BE2C (cell line): ENCODE data around the gene NFATC4.
"Not testable (repeated sequence)": the region's sequence is repeated elsewhere in the genome, so short reads cannot be mapped to it uniquely, and the experiment has no call there.

Experiments used
- DNase-seq: peaks from one replicate; pipeline ENCODE4 v3.0.0-alpha.2; 2020
- H3K27me3 ChIP-seq: fragments of 250-450 bp; sonication (Bioruptor Pico); 2 replicates; pipeline ENCODE4 v1.5.1; 2020; ENCODE audit warnings: mild to moderate bottlenecking
- H3K36me3 ChIP-seq: fragments of 250-450 bp; sonication (Bioruptor Pico); 2 replicates; pipeline ENCODE4 v1.5.1; 2020; ENCODE audit warnings: mild to moderate bottlenecking
- H3K4me1 ChIP-seq: fragments of 250-450 bp; sonication (Bioruptor Pico); 2 replicates; pipeline ENCODE4 v1.5.1; 2020
- H3K4me3 ChIP-seq: 2 replicates; pipeline ENCODE4 v1.5.1; 2011; ENCODE audit warnings: low read depth, low read length
- H3K9me3 ChIP-seq: fragments of 250-450 bp; sonication (Bioruptor Pico); 2 replicates; pipeline ENCODE4 v1.5.1; 2020
- TF ChIP-seq, protein P1 (sequence below): IDR thresholded peaks from 2 replicates; pipeline ENCODE4 v1.5.1; 2012; ENCODE audit warnings: mild to moderate bottlenecking, low read depth, low read length

NFATC4 gene

DNA sequence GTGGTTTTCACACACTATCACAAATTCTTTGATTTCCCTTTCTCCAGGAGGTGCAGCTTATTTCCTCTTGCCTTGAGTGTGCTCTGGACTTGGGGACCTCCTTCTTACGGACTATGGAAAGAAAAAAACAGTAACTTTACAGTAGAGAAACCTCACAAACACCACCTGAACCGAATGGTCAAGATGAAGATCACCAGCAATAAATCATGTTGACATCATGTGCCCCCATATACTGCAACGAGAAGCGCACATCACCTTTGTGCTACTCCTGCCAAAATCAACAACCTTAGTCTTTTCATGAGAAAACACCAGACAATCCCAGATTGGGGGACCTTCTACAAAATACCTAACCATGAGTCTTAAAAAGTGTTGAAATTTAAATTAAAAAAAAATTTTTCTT, 17.5 kb downstream of the NFATC4 start:
- no peaks in the 10 kb centered on the region for H3K36me3 ChIP-seq
- H3K9me3 ChIP-seq = no peaks in the 10 kb centered on the region
- peaks cover 6% of the 10 kb centered on the region; the same call in 1 of the 2 replicates for H3K4me1 ChIP-seq

DNA sequence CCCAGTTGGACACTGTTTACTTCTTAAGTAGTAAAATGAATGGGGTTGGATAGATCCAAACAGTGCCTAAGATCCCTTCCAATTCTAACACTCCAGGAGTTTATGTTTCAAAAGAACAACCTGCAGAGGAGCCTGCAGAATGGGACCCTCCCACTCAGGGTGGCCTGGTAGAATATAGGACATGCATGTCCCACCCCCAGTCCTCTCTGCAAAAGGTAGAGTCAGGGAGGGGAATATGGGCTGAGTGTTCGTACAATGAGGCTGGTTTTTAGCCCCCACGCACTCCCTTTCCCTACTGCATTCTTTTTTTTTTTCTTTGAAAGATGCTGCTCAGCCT, 19.0 kb downstream of the NFATC4 start:
- H3K4me1 ChIP-seq = no peaks in the 10 kb centered on the region; the same call in 1 of the 2 replicates
- no peaks in the 10 kb centered on the region for H3K9me3 ChIP-seq
- TF ChIP-seq, protein P1, sequence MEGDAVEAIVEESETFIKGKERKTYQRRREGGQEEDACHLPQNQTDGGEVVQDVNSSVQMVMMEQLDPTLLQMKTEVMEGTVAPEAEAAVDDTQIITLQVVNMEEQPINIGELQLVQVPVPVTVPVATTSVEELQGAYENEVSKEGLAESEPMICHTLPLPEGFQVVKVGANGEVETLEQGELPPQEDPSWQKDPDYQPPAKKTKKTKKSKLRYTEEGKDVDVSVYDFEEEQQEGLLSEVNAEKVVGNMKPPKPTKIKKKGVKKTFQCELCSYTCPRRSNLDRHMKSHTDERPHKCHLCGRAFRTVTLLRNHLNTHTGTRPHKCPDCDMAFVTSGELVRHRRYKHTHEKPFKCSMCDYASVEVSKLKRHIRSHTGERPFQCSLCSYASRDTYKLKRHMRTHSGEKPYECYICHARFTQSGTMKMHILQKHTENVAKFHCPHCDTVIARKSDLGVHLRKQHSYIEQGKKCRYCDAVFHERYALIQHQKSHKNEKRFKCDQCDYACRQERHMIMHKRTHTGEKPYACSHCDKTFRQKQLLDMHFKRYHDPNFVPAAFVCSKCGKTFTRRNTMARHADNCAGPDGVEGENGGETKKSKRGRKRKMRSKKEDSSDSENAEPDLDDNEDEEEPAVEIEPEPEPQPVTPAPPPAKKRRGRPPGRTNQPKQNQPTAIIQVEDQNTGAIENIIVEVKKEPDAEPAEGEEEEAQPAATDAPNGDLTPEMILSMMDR = no peak
- H3K36me3 ChIP-seq = no peaks in the 10 kb centered on the region
- DNase-seq = no peak
- no peaks in the 10 kb centered on the region; the same call in 1 of the 2 replicates for H3K27me3 ChIP-seq
- no peak overlapping the region for H3K4me3 ChIP-seq

More for the DNA sequence above, 17.5 kb downstream of the NFATC4 start:
- Histone ChIP-seq H3K27me3 (no peaks in the 10 kb centered on the region; the same call in 1 of the 2 replicates), H3K4me3 (no peak overlapping the region)
- TF ChIP-seq, protein P1 = no peak
- no peak for DNase-seq

DNA sequence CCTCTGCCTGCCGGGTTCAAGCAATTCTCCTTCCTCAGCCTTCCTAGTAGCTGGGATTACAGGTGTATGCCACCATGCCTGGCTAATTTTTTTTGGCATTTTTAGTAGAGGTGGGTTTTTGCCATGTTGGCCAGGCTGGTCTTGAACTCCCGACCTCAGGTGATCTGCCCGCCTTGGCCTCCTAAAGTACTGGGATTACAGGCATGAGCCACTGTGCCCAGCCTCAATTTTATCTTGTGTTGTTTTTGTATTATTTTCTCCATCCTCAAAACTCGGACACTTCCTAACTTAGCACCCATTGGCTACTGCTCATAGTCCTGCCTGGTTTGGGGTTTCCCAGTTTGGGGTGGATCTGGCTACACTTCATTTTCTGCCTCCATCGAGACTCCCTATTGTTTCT, 19.6 kb downstream of the NFATC4 start:
- H3K4me3 ChIP-seq, H3K27me3 ChIP-seq, H3K36me3 ChIP-seq, H3K9me3 ChIP-seq, H3K4me1 ChIP-seq, DNase-seq: not testable (repeated sequence)

DNA sequence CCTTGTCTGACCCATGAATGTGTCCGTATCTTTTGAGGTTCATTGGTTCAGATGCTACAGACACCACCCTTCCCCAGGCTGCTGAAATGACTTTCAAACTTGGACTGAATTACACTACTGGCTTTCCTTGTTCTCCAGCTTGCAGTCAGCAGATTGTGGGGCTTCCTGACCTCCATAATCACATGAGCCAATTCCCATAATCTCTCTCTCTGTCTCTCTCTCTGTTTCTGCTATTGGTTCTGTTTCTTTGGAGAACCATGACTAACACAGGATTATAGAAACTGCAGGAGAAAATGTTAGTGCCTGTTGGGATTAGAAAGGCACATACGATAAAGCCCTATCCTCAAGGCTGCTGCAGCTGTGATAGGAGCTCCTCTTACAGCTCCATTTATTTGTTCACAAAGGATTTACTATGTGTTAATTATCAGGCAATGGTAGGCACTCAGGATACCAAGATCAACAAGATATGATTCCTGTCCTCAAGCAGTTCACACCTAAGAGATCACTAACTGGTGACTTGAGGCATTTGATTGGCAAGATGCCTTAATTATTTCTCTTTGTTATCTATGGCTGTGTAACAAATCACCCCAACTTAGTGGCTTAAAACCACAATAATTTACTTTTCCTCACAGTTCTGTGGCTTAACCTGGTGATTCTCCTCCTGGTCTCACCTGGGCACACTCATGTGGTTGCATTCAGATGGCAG, 20.6 kb downstream of the NFATC4 start:
- H3K4me1 ChIP-seq = no peaks in the 10 kb centered on the region
- H3K9me3 ChIP-seq = no peaks in the 10 kb centered on the region
- no peak overlapping the region for H3K4me3 ChIP-seq
- no peaks in the 10 kb centered on the region; the same call in 1 of the 2 replicates for H3K27me3 ChIP-seq
- H3K36me3 ChIP-seq = no peaks in the 10 kb centered on the region
- TF ChIP-seq, protein P1 = no peak
- DNase-seq = no peak

DNA sequence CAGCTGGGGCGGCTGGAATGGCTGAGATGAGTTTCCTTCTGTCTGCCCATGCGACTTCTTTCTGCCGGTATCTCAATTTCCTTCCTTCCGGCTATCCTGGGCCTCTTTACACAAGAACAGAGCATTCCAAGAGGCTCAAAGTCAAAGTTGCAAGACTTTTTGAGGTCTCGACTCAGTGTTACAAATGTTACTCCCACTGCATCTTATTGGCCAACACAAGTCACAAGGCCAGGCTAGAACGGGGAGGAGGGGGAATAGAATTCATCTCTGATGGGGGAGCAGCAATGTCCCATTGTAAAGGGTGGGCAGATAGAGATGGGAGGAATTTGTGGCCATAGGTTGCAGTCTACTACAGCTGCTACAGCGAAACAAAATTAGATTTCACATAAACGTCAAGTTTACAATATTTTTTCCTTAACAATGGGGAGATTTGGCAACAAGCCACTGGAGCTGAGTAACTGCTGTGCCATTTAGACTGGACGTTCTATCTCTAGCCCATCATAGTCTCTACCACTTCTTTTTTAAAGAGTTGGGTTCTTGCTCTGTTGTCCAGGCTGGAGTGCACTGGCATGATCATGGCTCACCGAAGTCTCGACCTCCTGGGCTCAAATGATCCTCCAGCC, 21.4 kb downstream of the NFATC4 start:
- DNase-seq = no peak

DNA sequence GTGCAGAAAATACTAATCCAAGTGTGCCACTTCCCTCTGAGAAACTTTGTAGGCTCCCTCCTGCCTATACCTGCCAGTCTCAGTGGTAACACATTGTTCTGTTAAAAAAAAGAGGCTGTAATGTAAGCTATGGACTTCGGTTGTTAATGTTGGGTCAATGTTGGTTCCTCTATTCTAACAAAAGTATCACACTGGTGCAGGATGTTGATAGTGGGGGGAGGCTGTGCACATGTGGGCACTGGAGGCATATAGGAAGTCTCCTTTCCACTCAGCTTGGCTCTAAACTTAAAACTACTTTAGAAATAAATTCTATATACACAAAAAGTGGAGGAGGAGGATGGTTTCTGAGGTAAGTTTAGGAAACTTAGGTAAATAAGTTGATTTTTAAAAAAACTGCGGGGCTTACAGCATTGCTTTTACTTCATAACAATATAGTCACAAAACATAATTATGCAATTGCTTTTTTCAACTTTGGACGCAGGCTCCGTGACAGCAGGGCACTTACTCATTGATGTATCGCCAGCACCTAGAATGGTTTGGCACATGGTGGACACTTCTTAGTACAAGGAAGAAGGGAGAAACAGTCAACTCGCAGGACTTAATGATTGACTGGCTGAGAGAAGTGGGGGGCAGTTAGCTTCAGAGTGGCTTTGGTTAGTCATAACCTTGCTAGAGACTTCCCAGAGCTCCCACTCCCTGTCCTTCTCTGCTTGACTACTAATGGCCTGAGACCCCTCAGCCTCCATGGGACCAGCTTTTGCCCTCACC, 22.9 kb downstream of the NFATC4 start:
- no peaks in the 10 kb centered on the region for H3K36me3 ChIP-seq
- no peaks in the 10 kb centered on the region; the same call in 1 of the 2 replicates for H3K27me3 ChIP-seq
- no peaks in the 10 kb centered on the region for H3K9me3 ChIP-seq
- H3K4me3 ChIP-seq = no peak overlapping the region
- TF ChIP-seq, protein P1 = no peak
- no peak for DNase-seq
- H3K4me1 ChIP-seq = no peaks in the 10 kb centered on the region

More for the DNA sequence above, 21.4 kb downstream of the NFATC4 start:
- TF ChIP-seq, protein P1 = no peak
- Histone ChIP-seq H3K36me3 (no peaks in the 10 kb centered on the region), H3K4me3 (no peak overlapping the region), H3K27me3 (no peaks in the 10 kb centered on the region; the same call in 1 of the 2 replicates), H3K9me3 (no peaks in the 10 kb centered on the region), H3K4me1 (no peaks in the 10 kb centered on the region)
